Neural cell (in vitro differentiated cells): ENCODE data around the gene OTOG.

Experiments used
- CTCF ChIP-seq: fragments of 450-650 bp; IDR thresholded peaks from 2 replicates; pipeline ENCODE4 v1.5.1; 2014; ENCODE audit warnings: antibody characterized with exemption, mild to moderate bottlenecking, moderate library complexity; ENCODE audit not compliant: poor library complexity, severe bottlenecking
- EZH2 ChIP-seq: fragments of 200-600, 300-800 bp; shearing (Covaris generic), sonication (generic); IDR thresholded peaks from 2 replicates; pipeline ENCODE4 v1.6.1; 2014; ENCODE audit warnings: antibody characterized with exemption, low read length, borderline replicate concordance, mild to moderate bottlenecking; ENCODE audit not compliant: insufficient read depth, poor library complexity, severe bottlenecking
- MXI1 ChIP-seq: fragments of 450-650 bp; conservative IDR thresholded peaks from 2 replicates; pipeline ENCODE4 v1.6.1; 2014; ENCODE audit warnings: antibody characterized with exemption, mild to moderate bottlenecking; ENCODE audit not compliant: poor library complexity, severe bottlenecking
- POLR2AphosphoS5 ChIP-seq: IDR thresholded peaks from 2 replicates; pipeline ENCODE4 v1.6.1; 2012
- REST ChIP-seq: IDR thresholded peaks from 2 replicates; pipeline ENCODE4 v1.6.1; 2012; ENCODE audit warnings: borderline replicate concordance

- TF ChIP-seq CTCF (no peak), EZH2 (no peak), REST (no peak), MXI1 (no peak), POLR2AphosphoS5 (no peak)
Observed at GRCh38 chr11:17646451-17647145, 99.5 kb downstream of the OTOG start.
